Muscle of back (tissue), 13 donors: Measurements from ENCODE around the gene LRRFIP1. TPM values are rescaled to one million over a fixed set of nuclear protein-coding genes. Genes with fewer than 3 reads are reported as not detected.

Source experiments
- DNase-seq, 3 donors: peaks; one replicate each; pipeline versions ENCODE4 v3.0.0 to v3.0.0-alpha.2; 2013
- long read RNA-seq, 9 donors: transcript quantifications; one replicate each; lab custom pipeline, GENCODE V29; 2026
- polyA plus RNA-seq, 10 donors: library from polyadenylated mRNA; unstranded; fragments of 120-200 nt; gene quantifications; one replicate each; pipeline ENCODE4 v1.2.1, GENCODE V29; 2013; ENCODE audit not compliant: insufficient read length in 10 of 10

The LRRFIP1 gene, protein sequence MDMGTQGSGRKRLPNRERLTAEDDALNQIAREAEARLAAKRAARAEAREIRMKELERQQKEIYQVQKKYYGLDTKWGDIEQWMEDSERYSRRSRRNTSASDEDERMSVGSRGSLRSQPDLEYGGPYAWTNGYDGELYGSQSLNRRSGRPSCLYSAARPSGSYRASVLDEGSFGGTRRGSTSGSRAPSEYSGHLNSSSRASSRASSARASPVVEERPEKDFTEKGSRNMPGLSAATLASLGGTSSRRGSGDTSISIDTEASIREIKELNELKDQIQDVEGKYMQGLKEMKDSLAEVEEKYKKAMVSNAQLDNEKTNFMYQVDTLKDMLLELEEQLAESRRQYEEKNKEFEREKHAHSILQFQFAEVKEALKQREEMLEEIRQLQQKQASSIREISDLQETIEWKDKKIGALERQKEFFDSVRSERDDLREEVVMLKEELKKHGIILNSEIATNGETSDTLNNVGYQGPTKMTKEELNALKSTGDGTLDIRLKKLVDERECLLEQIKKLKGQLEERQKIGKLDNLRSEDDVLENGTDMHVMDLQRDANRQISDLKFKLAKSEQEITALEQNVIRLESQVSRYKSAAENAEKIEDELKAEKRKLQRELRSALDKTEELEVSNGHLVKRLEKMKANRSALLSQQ
- 100 to 1,000 TPM in 9 of 10 donors, 10 to 100 TPM in 1; 95.0 to 194 (median 137) TPM for polyA plus RNA-seq
- long read RNA-seq, donor 1, partial matches to known transcripts = 74 of 78 reads
- long read RNA-seq, donor 1, other reads (novel, unspliced or antisense) = 0 of 78 reads
- long read RNA-seq, donor 2, partial matches to known transcripts = 92 of 94 reads
- long read RNA-seq, donor 2, other reads (novel, unspliced or antisense) = 0 of 94 reads
- long read RNA-seq, donor 3 = 0 reads
- long read RNA-seq, donor 4, partial matches to known transcripts = 0 of 1 reads
- long read RNA-seq, donor 4, other reads (novel, unspliced or antisense) = 0 of 1 reads
- long read RNA-seq, donor 5, partial matches to known transcripts = 33 of 42 reads
- long read RNA-seq, donor 5, other reads (novel, unspliced or antisense) = 6 of 42 reads
- long read RNA-seq, donor 6, partial matches to known transcripts = 106 of 108 reads
- long read RNA-seq, donor 6, other reads (novel, unspliced or antisense) = 0 of 108 reads
- long read RNA-seq, donor 7 = 0 reads
- long read RNA-seq, donor 8, partial matches to known transcripts = 5 of 7 reads
- long read RNA-seq, donor 8, other reads (novel, unspliced or antisense) = 0 of 7 reads
- long read RNA-seq, donor 9, partial matches to known transcripts = 5 of 6 reads
- long read RNA-seq, donor 9, other reads (novel, unspliced or antisense) = 0 of 6 reads

DNA sequence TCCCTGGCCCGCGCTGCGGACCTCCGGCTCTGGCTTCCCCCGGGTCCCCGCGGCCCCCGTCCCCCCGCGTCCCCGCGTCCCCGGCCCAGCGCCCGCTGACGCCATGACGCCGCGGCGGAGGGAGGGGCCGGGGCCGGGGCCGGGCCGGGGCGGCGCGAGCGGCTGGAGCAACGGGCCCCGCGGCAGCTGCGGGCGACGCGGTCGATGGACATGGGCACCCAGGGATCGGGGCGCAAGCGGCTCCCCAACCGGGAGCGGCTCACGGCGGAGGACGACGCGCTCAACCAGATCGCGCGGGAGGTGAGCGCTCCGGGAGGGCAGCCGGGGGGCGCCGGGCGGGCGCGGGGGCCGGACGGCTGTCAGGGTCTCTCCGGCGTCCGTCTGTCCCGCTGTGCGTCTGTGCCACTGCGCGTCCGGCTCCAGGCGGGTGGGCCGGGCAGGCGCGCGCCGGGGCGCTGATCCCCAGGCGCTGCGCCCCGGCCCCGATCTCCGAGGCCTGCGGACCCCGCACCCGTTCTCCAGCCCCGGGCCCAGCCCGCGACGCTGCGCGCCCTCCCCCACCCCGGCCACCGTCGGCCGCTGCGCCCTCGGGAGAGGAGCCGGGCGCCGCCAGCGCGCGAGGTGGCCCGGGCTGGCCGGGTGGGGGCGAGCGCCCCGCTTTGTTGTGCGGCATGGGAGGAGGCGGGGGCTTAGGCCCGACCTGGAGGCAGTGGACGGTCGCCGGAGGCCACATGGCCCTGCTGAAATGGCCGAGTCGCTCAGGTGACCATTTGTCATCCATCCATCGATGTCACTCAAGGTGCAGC is at the start of gene LRRFIP1:
Gene LRRFIP1 (plus strand): TSS at position 147 of the 806 bp plus-strand sequence. CDS start 58 bp downstream, at position 205.
- peak in 1 of 3 donors; percentile 78 for DNase-seq

DNA sequence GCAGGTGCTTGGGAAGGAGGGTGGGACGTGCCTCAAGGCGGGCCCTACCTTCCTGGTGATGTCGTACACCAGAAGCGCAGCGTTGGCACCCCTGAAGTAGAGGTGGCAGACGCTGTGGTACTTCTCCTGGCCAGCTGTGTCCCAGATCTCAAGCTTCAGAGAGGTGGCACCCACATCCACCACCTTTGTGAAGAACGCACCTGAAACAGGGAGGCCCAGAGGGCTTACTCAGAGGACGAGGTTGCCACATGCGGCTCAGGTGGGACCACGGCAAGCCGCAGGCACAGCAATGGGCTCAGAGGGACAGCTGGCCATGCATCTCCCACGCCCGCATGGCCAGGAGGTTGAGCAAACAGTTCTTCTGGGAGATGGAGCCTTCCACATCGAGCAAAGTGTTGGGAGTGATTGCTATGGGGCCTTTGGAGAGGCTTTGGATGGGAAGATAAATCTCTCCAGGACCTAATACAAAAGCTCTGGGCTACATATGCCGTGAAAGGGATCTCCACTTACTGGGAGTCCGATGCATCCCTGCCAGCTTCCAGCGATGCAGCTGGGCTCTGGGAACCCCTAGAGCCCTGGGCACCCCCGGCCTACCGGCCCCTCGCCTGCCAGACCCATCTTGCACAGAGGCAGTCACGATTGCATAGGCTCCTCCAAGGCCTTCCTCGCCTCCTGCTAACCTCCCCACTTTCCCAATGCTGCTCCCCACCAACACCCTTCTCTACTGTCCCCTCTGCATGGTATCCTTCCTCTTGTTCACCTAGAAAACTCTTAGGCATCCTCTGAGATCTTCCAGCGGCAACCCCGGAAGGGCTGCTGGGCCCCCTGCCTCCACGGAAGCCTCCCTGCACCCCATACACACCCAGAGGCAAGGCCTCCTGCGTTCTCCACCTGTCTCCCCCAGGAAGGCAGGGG is 49.2 kb upstream of the LRRFIP1 start:
- DNase-seq = no peak

DNA sequence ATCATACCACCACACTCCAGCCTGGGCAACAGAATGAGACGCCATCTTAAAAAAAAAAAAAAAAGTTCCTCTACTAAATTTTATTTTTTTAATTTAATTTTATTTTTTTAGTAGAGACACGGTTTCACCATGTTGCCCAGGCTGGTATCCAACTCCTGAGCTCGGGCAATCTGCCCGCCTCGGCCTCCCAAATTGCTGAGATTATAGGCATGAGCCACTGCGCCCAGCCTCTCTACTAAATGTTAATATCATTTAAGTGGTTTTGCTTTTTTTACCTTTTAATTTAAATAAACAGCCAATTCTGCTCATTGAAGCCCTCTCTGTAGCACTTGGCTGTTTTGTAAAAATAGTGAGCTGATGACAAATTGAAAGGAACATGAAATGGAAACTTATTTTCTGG is 46.1 kb upstream of the LRRFIP1 start:
- DNase-seq = no peak

DNA sequence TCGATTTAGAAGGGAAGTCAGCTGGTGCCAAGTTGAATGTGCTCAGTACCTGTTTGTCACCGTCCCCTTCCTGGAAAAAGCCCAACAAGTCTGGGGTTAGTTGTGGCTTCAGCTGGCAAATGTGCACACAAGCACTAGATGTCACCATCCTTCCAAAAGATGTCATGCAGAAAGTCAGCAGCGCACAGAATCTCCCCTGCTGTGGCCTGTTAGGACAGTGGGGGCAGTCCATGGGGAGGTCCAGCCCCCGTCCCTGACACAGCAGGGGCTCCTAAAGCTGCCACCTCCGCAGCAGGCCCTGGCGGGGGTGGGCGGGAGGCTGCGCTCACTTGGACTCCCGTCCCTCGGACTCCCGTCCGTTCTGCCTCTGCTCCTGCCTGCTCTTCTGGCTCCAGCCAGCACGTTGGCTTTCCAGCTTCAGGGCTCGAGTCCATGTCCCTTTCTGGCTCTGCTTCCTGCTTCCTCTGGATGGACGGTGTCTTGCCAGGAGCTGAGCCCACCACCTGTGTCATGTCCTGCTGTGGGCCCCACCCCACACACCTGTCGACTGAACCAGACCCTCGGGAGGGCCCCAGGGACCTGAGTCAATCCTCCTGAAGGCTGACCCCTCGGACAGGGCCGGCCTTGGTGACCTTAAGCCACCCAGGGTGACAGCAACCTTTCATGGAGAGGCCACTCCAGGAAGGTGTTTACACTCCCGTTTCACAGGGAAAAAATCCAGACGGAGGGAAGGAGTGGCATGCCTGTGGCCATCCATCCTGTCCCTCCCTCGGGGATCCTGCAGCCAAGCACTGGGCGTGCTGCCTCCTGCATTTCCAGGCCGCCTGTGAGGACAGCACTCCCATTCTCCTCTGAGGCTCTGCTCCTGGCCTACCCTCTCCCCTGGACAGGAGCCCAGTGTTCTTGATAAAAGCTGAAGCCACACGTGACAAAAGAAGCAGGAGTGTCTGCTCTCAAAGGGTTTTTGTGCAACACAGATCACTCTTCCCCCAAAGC is 45.3 kb upstream of the LRRFIP1 start:
- DNase-seq = peak; percentile 70 to 92 (median 77)

DNA sequence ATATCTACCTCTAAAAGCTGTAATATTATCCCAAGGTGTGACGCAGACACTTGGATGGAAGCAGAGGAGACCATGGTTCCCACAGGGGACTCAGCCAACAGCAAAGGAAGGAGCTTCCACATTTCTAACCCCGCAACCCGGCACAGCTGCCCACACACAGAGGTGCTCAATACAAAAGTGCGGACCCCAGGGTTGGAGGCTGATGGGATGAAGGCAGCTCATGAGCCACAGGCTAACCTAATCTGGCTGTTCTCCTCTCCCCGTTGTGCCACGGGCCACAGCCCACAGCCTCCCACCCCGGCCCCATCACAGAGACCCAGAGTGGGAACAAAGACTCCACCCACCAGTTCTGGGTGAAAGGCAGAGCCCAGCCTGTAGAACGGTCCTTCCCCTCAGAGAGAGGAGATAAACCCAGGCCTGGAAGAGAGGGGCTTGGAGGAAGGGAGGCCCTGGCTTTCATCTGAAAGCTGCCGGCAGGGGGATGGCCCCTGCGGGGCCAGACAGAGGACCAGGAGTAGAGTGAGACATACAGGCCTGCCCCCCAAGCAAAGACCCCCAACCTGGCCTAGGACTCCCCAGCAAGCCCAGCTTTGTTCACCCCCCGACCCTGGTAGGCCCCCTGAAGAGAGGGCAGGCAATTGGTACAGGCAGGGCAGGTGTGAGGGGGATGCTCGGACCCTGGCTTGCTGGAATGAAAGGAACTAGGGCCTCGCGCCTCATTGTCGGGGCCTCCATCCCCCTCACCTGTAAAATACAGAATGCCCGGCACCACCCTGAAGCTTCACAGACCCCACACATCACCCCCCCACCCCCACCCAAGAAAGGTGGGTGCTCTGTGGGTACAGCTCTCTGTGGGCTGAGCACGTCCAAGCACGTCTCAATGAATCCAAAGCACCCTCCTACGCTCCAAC is 43.7 kb upstream of the LRRFIP1 start:
- DNase-seq = no peak

DNA sequence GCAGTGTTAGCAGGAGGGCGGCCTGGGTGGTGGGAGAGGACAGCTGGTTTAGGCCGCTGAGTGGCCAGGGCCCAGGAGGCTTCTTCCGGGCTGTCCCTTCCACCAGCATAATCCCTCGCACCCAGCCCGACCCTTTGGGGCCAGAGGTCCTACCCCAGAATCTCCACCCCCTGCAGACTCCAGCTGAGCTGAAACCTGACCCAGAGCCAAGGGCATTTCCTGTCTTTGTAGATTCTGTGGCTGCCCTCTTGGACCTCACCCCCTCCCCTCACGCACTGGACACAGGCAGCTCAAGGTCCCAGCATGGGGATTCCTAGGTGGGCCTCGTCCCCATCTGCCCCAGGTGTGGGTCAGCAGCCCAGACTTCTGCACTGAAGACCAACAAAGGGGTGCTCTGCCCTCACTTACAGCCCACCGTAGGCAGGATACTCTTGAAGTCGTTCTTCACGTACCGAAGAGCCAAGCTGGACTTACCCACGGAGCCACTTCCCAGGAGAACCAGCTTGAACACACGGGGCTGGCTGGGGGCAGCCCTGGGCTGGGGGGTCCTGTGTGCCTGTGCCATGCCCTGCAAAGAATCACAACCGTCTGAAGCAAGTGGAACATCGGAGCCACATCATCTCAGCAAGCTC is 41.7 kb upstream of the LRRFIP1 start:
- DNase-seq = no peak

DNA sequence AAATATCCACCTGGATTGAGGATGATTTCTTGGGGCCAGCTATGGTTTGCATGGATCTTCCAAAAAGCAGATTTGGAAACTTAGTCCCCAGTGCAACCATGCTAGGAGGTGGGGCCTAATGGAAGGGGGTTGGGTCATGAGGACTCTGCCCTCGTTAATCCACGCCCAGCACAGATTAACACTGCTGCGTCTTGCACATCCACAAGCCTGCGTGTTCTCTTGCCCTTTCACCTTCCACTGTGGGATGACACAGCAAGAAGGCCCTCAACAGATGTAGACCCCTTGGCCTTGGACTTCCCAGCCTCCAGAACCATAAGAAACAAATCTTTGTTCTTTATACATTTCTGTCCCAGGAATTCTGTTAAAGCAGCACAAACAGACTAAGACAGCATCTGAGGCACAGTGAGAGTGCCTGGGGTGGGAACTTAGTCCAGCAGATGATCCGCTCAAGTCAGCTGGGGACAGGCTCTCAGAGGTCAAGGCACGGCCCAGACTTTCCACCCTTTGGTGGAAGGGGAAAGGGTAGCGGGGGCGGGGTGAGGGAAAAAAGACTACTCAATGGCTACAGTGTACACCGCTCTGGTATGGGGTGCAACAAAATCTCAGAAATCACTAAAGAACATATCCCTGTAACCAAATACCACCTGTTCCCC is 39.2 kb upstream of the LRRFIP1 start:
- no peak for DNase-seq

DNA sequence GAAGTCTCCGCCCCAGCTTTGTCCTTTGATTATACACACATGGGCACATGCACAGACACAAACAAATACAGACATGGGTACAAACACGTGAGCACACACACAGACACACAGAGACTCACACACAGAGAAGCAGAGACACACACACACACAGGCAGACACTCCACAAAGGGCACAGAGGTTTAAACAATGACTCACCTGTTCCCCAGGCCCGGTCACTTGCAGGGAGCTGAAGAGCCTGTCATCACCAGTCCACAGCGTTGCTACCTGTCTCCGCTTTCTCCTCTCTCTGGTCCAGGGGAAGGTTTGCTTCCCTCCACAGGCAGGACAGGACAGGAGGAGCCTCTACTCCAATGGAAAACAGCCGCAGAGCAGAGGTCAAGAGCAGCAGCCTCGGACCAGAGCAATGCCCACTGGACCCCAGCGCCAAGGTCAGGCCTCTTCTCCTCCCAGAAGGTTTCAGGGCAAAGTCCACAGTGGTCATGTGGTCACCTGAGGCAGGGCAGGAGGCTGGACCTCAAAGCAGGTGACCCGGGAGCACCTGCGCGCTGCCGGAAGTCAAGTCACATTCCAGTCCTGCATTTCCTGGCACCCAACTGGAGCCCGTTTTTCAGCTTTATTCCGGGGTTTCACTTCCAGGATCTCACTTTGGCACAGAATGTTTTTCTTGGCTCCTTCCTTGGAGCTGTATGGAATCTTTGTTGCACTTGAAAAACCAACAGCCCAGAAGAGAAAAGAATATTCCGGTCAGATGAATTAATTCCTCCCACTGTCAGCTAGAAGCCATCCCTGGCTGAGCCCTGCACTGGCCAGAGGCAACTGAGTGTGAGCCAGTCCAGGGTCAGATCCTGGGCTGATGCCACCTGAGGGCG is 36.9 kb upstream of the LRRFIP1 start, which contains the start of gene RAB17:
Gene RAB17 (minus strand): TSS at position 463 of the 869 bp plus-strand sequence. CDS start 4,580 bp downstream, outside the sequence.
- DNase-seq = no peak

DNA sequence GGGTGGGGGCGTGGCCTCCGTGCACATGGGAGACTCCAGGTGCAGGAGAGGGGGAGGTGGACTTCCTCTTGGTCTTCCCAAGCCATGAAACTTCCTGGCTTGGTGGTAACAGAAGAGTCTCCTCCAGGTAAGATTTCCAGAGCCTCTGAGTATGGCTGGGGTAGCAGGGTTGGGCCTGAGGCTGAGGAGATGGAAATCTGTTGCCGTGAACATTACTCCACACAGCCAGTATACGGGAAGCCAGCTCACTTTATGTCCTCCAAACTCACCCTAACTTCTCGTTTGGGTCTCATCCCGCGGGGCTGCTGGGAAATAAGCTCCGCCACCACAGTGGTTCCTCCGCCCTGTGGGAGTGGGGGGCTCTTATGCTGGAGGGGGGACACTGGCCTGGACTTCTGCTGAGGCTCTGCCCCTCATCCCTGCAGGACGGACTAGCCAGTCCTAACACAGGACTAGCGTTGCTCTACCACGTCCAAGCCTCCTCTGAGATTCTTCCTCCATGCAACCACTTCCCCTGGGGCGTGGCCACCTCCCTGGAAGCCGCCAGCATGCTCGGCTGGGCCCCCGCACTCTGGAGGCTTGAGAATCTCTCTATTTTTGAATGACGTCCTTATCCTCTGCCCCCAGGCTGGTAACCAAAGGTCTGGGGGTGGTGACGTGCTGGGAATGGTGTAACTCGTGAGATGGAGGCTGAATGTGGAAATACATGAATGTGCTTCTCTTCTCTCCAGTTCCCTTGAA is 36.1 kb upstream of the LRRFIP1 start:
- no peak for DNase-seq

DNA sequence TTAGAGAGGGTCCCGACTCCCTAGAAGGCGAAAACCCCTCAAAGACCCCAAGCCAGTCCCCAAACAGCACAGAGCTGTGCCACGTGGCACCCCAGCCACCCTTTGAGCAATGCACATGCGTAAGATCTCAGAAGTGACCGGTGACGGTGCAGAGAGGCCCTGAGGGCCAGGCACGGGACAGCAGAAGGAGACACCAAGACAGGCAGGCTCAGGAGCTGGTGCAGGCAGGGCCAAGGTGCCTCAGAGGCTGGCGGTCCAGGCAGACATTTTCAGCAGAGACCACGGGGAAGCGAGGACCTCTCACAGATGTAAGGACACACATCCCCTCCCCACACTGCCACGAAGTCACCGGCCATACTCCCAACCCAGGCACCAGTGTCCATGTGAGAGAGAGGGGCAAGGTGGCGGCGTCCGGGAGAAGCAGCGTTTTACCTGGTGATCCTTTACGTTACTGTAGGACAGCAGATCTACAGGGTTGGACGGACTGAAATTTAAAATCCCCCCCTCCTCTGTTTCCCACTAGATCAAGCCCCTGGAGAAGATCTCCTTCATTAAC is 34.9 kb upstream of the LRRFIP1 start:
- no peak for DNase-seq

DNA sequence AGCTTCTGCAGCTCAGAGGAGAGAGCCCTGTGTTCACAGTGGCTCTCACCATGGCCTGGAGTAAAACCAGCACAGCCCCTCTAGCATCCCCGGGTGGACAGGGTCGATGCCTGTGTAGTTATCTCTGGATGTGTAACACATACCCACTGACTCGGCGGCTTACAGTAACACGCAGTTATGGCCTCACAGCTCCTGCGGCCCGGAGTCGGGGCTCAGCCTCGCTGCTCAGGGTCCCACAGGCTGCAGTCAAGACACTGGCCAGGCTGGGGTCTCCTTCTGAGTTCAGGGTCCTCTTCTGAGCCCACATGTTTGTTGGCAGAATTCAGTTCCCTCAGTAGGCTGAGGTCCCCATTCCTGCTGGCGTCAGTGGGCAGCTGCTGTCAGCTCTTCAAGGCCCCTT is 34.4 kb upstream of the LRRFIP1 start:
- DNase-seq = no peak

DNA sequence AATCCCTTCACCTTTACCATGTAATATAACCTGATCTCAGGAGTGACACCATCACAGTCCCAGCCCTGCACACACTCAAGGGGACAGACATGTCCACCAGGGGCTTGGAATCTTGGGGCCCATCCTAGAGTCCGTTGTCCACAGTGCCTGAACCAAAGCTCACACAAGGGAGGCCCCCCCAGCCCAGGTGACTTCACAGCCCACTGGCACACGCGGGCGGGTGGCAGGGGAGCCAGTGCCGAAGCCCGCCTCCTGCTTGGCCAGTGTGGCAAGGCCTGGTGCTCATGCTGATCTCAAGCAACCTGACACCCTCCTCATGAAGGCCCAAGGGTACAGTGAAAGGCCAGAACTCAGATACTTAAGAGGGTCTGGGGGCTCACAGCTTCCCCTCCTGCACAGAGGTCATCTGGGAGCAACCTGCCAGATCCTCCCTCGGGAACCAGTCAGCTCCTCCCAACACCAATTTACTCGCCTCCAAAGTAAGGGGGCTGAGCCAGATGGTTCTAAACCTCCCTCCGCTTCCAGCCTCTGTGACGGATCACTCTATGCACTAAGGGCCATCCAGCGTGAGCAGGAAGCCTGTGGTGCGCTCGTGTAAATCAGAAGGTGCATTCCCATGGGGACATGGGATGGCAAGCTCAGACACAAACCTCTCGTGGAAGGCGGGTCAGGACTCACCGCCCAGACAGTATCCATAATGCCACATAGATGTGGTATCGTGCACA is 33.6 kb upstream of the LRRFIP1 start:
- DNase-seq = no peak

DNA sequence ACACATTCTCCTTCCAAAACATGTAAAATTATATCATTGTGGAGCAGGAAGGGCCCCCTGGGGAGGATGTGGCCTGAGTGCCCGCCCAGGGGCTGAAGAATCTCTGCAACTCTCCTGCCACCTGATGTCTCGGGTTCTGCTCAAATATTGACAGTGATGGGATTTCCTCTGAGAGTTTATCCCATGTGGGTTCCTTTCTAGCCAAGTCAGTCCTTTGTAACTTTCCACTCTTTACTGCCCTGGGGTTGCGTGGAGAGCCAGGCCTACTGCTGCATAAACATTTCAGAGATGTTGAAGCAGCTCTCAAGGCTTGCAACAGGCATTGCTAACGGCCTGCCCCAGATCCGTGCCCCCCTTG is 32.9 kb upstream of the LRRFIP1 start:
- DNase-seq = no peak
